ENCODE results near the gene TAS1R1. TPM values are rescaled to one million over a fixed set of nuclear protein-coding genes. Genes with fewer than 3 reads are reported as not detected.

TAS1R1 gene
- total RNA-seq, 1 experiment from 2014 or later, result not detected

DNA sequence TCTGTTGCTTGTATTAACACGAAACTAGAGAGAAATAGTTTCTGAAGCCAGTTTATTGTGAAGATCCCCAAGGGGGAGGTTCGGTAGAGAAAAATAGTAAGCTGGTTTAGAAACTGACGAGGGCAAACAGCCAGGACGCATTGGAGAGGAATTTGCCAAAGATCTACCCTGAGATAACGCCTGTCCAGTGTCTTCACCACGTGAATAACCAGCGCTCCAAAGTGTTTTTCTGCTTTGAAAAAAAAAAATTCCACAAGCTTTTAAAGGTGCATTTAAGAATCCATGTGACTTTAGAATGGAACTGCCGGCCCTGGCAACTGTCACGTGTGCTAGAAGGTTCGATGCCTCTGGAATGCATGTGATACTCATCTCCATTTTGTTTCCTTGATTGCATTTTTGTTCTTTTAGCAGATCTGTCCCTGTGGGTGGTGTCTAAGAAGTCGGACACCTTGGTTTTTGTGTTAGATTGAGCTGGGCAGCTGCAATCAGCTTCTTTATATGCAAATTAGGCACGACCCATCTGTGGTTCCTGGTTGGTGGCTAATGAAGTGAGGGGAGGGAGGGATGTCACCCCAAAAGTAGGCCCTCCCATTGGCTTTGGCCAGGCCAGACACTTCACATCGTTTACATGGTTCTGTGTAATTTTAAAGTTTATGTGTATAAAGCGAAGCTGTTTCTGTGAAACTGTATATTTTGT, 68.3 kb downstream of the TAS1R1 start:
- DNase-seq (ENCODE audit: low spot score), result no peak
- in situ Hi-C loops (cut with HindIII; ENCODE audit: low sequenced_read_pairs), result no loop called here

GRCh38 chr1:6624710-6625583, 69.8 kb downstream of the TAS1R1 start, which contains the start of gene THAP3:
Gene THAP3, plus strand, starts transcription at chr1:6624868. Its CDS starts 351 bp downstream, at chr1:6625219.
- DNase-seq (ENCODE audit: low spot score), result peak; percentile 93
- in situ Hi-C loops (cut with HindIII; ENCODE audit: low sequenced_read_pairs), result no loop called here

DNA sequence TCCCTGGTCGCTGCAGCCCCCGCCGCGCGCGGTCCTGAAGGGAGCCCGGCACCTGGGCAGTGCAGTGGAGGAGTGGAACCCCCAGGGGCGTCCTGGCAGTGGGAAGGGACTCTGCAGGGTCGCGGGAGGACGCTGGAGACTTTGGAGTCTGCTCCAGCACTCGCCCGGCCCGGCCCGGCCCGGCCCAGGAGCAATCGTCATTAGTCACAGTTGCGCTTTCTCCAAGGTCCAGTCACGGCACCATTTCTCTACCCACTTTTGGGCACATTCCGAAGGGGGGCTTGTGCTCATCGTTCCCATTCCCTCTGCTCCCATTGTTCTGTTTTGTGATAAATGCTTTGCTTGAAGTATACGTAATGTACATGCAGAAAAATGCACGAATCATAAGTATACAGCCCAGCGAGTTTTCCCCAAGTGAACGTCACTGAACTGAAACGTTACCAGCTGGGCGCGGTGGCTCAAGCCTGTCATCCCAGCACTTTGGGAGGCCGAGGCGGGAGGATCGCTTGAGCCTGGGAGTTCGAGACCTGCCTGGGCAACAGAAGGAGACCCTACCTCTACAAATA, 70.6 kb downstream of the TAS1R1 start:
- DNase-seq (ENCODE audit: low spot score), result peak; percentile 39
- in situ Hi-C loops (cut with HindIII; ENCODE audit: low sequenced_read_pairs), result no loop called here

DNA sequence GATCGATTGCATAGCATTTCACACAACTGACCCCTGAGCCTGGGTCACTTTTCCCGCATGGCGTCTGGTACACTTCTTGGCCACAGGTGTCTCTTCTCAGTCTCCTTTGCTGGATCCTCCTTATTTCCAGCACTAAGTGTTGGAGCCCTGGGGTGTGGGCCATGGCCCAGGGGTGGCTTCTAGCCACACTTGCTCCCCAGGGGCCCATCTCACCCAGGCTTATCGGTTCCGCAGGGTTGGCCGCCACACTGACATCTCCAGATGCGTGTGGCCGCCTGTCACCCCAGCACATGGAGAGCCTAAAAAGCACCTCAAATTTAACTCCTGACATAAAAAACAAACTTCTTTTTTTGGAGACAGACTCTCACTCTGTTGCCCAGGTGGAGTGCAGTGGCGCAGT, 71.9 kb downstream of the TAS1R1 start:
- DNase-seq (ENCODE audit: low spot score), result no peak
- in situ Hi-C loops (cut with HindIII; ENCODE audit: low sequenced_read_pairs), result no loop called here

DNA sequence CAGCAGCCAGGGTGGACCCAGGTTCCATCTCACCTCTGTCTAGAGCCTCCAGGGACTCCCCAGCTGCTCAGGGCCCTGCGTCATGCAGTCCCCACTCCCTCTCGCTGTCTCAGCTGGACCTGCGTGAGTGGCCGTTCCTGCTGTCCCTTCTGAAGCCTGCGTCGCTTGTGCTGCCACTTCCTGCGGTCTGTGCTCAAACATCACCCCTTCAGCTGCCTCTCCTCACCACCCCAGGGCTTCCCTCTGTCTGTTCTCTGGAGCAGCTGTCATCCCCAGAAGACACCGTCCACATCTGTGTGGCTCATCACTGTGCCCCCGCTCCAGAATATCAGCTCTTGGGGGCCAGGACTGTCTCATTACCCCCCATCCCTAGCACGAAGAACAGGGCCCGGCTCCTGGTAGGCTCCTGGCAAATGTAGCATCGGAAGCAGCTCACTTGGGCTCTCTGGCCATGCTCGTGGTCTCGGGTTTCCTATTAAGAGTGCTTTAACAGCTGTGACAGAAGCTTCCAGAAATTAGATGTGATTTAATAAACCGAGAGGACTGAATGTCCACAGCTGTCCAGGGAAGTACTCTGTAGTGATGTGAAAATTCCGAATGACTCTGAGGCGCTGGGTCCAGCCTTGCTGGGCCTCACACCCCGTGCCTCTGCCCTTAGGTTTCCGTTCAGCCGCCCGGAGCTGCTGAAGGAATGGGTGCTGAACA, 72.9 kb downstream of the TAS1R1 start:
- in situ Hi-C loops (cut with HindIII; ENCODE audit: low sequenced_read_pairs), result no loop called here
- no peak for DNase-seq (ENCODE audit: low spot score)

- in situ Hi-C loops (cut with HindIII; ENCODE audit: low sequenced_read_pairs), result no loop called here
These were observed 73.9 kb downstream of the TAS1R1 start for GRCh38 chr1:6628971-6629479.

More at GRCh38 chr1:6628971-6629479, 73.9 kb downstream of the TAS1R1 start:
- DNase-seq (ENCODE audit: low spot score), result no peak

Other genes with a start within 250 kb of the TAS1R1 start
- 94.4 and 99.2 TPM in 2 replicates for gene ACOT7, start 161.5 kb upstream of the TAS1R1 start, total RNA-seq (2014; rRNA removed; shearing (Covaris generic))
- 1.6 and 3.1 TPM in 2 replicates for gene HES2, start 135.4 kb upstream of the TAS1R1 start, total RNA-seq (2014; rRNA removed; shearing (Covaris generic))
- gene ESPN, start 130.5 kb upstream of the TAS1R1 start, total RNA-seq (2014; rRNA removed; shearing (Covaris generic)), result 0.07 TPM in 1 of 2 replicates, not detected in the other
- 4.9 and 6.1 TPM in 2 replicates for gene TNFRSF25, start 89.1 kb upstream of the TAS1R1 start, total RNA-seq (2014; rRNA removed; shearing (Covaris generic))
- gene PLEKHG5, start 63.6 kb upstream of the TAS1R1 start, total RNA-seq (2014; rRNA removed; shearing (Covaris generic)), result 8.2 and 8.6 TPM in 2 replicates
- 26.1 and 33.9 TPM in 2 replicates for gene NOL9, start 794 bp upstream of the TAS1R1 start, total RNA-seq (2014; rRNA removed; shearing (Covaris generic))
- gene ZBTB48, start 24.7 kb downstream of the TAS1R1 start, total RNA-seq (2014; rRNA removed; shearing (Covaris generic)), result 24.1 and 27.7 TPM in 2 replicates
- 39.6 and 44.3 TPM in 2 replicates for gene KLHL21, start 47.6 kb downstream of the TAS1R1 start, total RNA-seq (2014; rRNA removed; shearing (Covaris generic))
- gene PHF13, start 58.4 kb downstream of the TAS1R1 start, total RNA-seq (2014; rRNA removed; shearing (Covaris generic)), result 23.0 and 34.2 TPM in 2 replicates
- gene THAP3, start 69.6 kb downstream of the TAS1R1 start, total RNA-seq (2014; rRNA removed; shearing (Covaris generic)), result 41.9 and 44.5 TPM in 2 replicates
- gene DNAJC11, start 146.5 kb downstream of the TAS1R1 start, total RNA-seq (2014; rRNA removed; shearing (Covaris generic)), result 68.0 and 88.7 TPM in 2 replicates
- gene CAMTA1, start 230.1 kb downstream of the TAS1R1 start, total RNA-seq (2014; rRNA removed; shearing (Covaris generic)), result 137 and 261 TPM in 2 replicates